HG02623 (cell line): ENCODE data around the gene HTRA3.

ENCODE experiments used
- ATAC-seq: cut with Tn5 transposase; IDR thresholded peaks from one replicate; pipeline ENCODE4 v1.9.1; 2021; ENCODE audit warnings: moderate library complexity; ENCODE audit not compliant: unreplicated experiment

Gene HTRA3

GRCh38 chr4:8269535-8270417 lies at the start of gene HTRA3:
Gene HTRA3, plus strand, starts transcription at chr4:8269754. Its CDS starts 215 bp downstream, at chr4:8269969.
- ATAC-seq: no peak

- ATAC-seq: no peak
Measured at GRCh38 chr4:8220661-8221450, 48.7 kb upstream of the HTRA3 start.

- no peak for ATAC-seq
Measured at GRCh38 chr4:8221476-8221875, 48.1 kb upstream of the HTRA3 start.

GRCh38 chr4:8221985-8222384 lies 47.6 kb upstream of the HTRA3 start:
- no peak for ATAC-seq

GRCh38 chr4:8222609-8223388 lies 46.8 kb upstream of the HTRA3 start:
- no peak for ATAC-seq

- ATAC-seq: no peak
Measured at GRCh38 chr4:8224267-8224974, 45.1 kb upstream of the HTRA3 start.

GRCh38 chr4:8224975-8225625 lies 44.5 kb upstream of the HTRA3 start:
- no peak for ATAC-seq

- no peak for ATAC-seq
Measured at GRCh38 chr4:8225706-8226443, 43.7 kb upstream of the HTRA3 start.

- no peak for ATAC-seq
Measured at GRCh38 chr4:8227201-8227770, 42.3 kb upstream of the HTRA3 start.

- no peak for ATAC-seq
Measured at GRCh38 chr4:8227771-8228318, 41.7 kb upstream of the HTRA3 start.

- peak; percentile 73 for ATAC-seq
Measured at GRCh38 chr4:8228319-8229250, 41.0 kb upstream of the HTRA3 start.

- ATAC-seq: no peak
Measured at GRCh38 chr4:8229331-8229975, 40.1 kb upstream of the HTRA3 start.

- no peak for ATAC-seq
Measured at GRCh38 chr4:8230033-8230432, 39.5 kb upstream of the HTRA3 start.

GRCh38 chr4:8230891-8231290 lies 38.7 kb upstream of the HTRA3 start:
- no peak for ATAC-seq

GRCh38 chr4:8231551-8232049 lies 38.0 kb upstream of the HTRA3 start:
- ATAC-seq: no peak

- no peak for ATAC-seq
Measured at GRCh38 chr4:8232748-8233147, 36.8 kb upstream of the HTRA3 start.
